Left lung (tissue), 10 donors: ENCODE data around the gene PRPS1. TPM values are rescaled to one million over a fixed set of nuclear protein-coding genes. Genes with fewer than 3 reads are reported as not detected.

Experiments
- ATAC-seq: fragments of 200-7000 bp; cut with Tn5 transposase; one replicate; pipeline ENCODE4 v1.9.1; 2020; ENCODE audit warnings: moderate library complexity
- DNase-seq, 4 donors: peaks; one replicate each; pipeline ENCODE4 v3.0.0-alpha.2; 2013 to 2020
- H3K27ac ChIP-seq, 2 donors: fragments of 200-600 bp; sonication (generic) in 1 of 2; one replicate each; pipeline versions ENCODE4 v1.5.0 to v1.8.0; 2020 to 2021
- H3K27me3 ChIP-seq, 2 donors: fragments of 200-600 bp; sonication (generic) in 1 of 2; one replicate each; pipeline versions ENCODE4 v1.5.0 to v1.8.0; 2020 to 2021
- H3K36me3 ChIP-seq, 2 donors: fragments of 200-600 bp; sonication (generic) in 1 of 2; one replicate each; pipeline versions ENCODE4 v1.5.0 to v1.8.0; 2020 to 2021
- H3K4me1 ChIP-seq, 2 donors: fragments of 200-600 bp; one replicate each; pipeline ENCODE4 v1.8.0; 2021
- H3K4me3 ChIP-seq, 2 donors: fragments of 200-600 bp; sonication (generic) in 1 of 2; one replicate each; pipeline versions ENCODE4 v1.5.0 to v1.8.0; 2020 to 2021; ENCODE audit warnings: mild to moderate bottlenecking in 1 of 2
- H3K9me3 ChIP-seq, 2 donors: fragments of 200-600 bp; sonication (generic) in 1 of 2; one replicate each; pipeline versions ENCODE4 v1.5.0 to v1.8.0; 2020 to 2021
- intact Hi-C, 2 donors: fragments of 100-400 bp; cut with DNase I; formaldehyde crosslinking; loops; one replicate each; pipeline versions ENCODE4 v1.11.2 to v1.14.2; 2022
- polyA plus RNA-seq, 6 donors: library from polyadenylated mRNA; unstranded; fragments of 120-200 nt; gene quantifications; one replicate each; pipeline ENCODE4 v1.2.1, GENCODE V29; 2013; ENCODE audit not compliant: insufficient read length in 6 of 6
- total RNA-seq, 2 donors: library from RNA; stranded (reverse); fragmentation: NEBNext Ultra II Directional; extraction: Animal tissue kit (Norgen Biotek cat#: 25700); gene quantifications; one replicate each; pipeline ENCODE4 v1.2.1, GENCODE V29; 2021
- TF ChIP-seq, protein P1 (sequence below), 2 donors: fragments of 200-600 bp; sonication (generic) in 1 of 2; IDR thresholded peaks; one replicate each; pipeline versions ENCODE4 v1.5.0 to v1.8.0; 2021; ENCODE audit warnings: antibody characterized with exemption in 2 of 2
- donor health status: DM: no; HTN: yes; CAD: no.
- donor health status: DM: no; HTN: no; CAD: no.

Gene PRPS1
- total and polyA plus RNA-seq, 8 donors, result 29.4 to 45.3 (median 42.2) TPM

DNA sequence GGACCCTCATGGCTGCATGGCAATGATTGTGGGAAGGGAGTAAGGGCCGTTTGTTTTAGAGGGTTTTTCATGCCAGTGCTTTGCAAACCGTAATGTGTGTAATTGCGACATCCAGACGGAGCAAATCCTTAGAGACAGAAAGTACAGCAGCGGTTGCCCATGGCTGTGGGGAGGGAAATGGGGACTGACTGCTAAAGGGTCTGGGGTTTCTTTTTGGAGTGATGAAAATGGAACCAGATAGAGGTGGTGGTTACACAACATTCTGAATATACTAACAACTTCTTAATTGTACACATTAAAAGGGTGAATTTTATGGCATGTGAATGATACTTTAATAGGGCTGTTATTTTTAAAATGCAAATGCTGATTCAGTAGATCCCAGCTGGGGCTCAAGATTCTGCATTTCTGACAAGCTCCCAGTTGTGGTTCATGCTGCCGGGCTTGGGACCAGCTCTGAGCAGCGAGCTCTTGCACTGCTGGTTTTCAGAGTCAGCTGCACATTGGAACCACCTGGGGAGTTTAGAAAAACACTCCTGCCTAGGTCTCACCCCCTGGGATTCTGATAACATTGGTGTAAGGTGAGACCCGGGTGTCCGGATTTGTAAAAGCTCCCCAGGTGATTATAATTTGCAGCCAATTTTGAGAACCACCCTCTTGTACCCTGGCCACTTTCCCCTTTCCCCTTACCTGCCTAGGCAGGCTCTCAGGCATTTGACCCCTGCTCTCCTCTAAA is 47.7 kb downstream of the PRPS1 start:
- H3K4me3 ChIP-seq, result peak overlapping the region; percentile 27 to 52
- peak in 2 of 4 donors; percentile 38 to 69 for DNase-seq
- peak overlapping the region; percentile 83 to 99 for H3K27ac ChIP-seq
- peaks cover 30 to 54% of the 10 kb centered on the region in 2 donors for H3K4me1 ChIP-seq
- TF ChIP-seq, protein P1, sequence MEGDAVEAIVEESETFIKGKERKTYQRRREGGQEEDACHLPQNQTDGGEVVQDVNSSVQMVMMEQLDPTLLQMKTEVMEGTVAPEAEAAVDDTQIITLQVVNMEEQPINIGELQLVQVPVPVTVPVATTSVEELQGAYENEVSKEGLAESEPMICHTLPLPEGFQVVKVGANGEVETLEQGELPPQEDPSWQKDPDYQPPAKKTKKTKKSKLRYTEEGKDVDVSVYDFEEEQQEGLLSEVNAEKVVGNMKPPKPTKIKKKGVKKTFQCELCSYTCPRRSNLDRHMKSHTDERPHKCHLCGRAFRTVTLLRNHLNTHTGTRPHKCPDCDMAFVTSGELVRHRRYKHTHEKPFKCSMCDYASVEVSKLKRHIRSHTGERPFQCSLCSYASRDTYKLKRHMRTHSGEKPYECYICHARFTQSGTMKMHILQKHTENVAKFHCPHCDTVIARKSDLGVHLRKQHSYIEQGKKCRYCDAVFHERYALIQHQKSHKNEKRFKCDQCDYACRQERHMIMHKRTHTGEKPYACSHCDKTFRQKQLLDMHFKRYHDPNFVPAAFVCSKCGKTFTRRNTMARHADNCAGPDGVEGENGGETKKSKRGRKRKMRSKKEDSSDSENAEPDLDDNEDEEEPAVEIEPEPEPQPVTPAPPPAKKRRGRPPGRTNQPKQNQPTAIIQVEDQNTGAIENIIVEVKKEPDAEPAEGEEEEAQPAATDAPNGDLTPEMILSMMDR (IDR thresholded peaks at IDR 0.05), result no peak
- peaks cover 0 to 2% of the 10 kb centered on the region in 2 donors for H3K27me3 ChIP-seq
- peak; percentile 18 for ATAC-seq
- intact Hi-C loops, result loop anchor here in 1 of 2 donors (5.0 kb wide), 1 partner anchor 41 kb away; no protein-coding TSS in a partner anchor
- H3K9me3 ChIP-seq, result no peaks in the 10 kb centered on the region
- no peaks in the 10 kb centered on the region for H3K36me3 ChIP-seq

DNA sequence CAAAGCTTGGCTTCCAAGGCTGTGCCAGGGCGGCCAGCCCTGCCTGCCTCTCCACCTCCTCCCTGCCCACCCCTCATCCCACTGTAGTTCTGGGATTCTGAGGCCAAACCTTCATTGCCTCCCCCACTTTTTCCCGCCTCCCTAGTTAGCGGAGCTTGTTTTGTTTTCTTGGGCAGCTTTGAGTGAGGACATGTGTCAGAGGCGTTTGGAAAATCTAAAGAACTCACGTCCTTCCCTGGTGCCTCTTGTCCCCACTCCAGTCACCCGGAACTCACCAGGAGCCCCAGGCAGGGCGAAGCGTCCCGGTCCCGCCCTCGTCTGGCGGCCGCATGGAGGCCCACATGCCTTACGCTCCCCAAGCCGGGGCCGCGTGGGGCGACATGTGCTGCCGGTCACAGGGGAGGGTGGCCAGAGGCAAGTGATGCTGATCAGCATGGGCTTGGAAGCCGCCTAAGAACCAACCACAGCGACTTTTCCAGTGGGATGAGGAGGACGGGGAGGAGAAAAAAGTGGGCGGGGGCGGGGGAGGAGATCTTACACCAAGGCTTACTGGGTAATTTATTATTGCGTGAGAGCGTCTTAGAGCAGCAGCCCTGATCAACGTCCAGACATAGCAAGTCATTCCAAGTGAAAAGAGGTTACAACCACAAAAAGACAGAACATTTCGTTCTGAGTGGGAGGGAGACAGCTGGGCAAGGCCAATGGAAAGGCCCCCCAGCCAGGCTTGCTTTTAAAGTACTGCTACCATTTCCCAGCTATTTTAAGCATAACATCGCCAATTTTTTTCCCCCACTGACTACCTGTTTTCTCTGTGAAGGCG is 48.5 kb downstream of the PRPS1 start:
- no peaks in the 10 kb centered on the region for H3K36me3 ChIP-seq
- peaks cover 30 to 54% of the 10 kb centered on the region in 2 donors for H3K4me1 ChIP-seq
- TF ChIP-seq, protein P1 (IDR thresholded peaks at IDR 0.05), result no peak
- H3K27ac ChIP-seq, result peak overlapping the region; percentile 83 to 99
- peak; percentile 68 to 95 (median 82) for DNase-seq
- no peaks in the 10 kb centered on the region for H3K9me3 ChIP-seq
- peak overlapping the region; percentile 27 to 52 for H3K4me3 ChIP-seq
- ATAC-seq, result peak; percentile 68
- intact Hi-C loops, result loop anchor here in 1 of 2 donors (5.0 kb wide), 1 partner anchor 41 kb away; no protein-coding TSS in a partner anchor
- H3K27me3 ChIP-seq, result peaks cover 0 to 2% of the 10 kb centered on the region in 2 donors

DNA sequence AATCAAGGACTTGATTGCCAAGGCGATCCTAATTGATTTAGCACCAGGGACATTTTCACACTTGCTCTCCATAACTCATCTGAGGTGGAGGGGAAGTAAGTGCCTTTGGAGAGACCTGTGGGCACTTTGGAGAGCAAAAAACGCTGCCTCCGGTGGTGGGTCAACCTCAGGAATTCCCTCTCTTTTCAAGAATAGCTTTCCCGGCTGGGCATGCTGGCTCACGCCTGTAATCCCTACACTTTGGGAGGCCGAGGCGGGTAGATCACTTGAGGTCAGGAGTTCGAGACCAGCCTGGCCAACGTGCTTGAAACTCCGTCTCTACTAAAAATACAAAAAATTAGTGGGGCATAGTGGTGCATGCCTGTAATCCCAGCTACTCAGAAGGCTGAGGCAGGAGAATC is 49.2 kb downstream of the PRPS1 start:
- Histone ChIP-seq H3K27me3 (peaks cover 0 to 2% of the 10 kb centered on the region in 2 donors), H3K4me1 (peaks cover 30 to 56% of the 10 kb centered on the region in 2 donors), H3K36me3 (no peaks in the 10 kb centered on the region), H3K27ac (peak overlapping the region; percentile 83 to 99), H3K4me3 (no peak overlapping the region), H3K9me3 (no peaks in the 10 kb centered on the region)
- TF ChIP-seq, protein P1 (IDR thresholded peaks at IDR 0.05), result no peak
- no peak for ATAC-seq
- intact Hi-C loops, result loop anchor here in 1 of 2 donors (5.0 kb wide), 1 partner anchor 40 kb away; no protein-coding TSS in a partner anchor
- DNase-seq, result no peak

DNA sequence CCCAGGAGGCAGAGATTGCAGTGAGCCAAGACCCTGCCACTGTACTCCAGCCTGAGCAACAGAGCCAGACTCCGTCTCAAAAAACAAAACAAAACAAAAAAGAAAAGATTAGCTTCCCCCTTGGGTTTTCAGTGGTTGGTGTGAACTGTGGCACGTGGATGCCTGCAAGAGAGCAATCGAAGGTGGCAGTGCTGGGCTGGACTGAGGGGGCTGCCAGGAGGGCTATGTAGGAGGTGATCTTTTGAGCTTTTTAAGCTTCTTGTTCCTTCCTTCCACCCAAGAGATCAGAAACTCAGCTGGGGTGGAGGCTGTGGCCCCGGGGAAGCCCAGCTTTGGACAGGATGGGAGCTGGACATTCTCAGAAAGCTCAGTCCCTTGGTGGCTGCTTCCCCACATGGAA is 49.6 kb downstream of the PRPS1 start:
- Histone ChIP-seq H3K4me1 (peaks cover 27 to 56% of the 10 kb centered on the region in 2 donors), H3K27me3 (peaks cover 0 to 2% of the 10 kb centered on the region in 2 donors), H3K9me3 (no peaks in the 10 kb centered on the region), H3K27ac (peak overlapping the region; percentile 83 to 99), H3K36me3 (no peaks in the 10 kb centered on the region), H3K4me3 (no peak overlapping the region)
- intact Hi-C loops, result loop anchor here in 1 of 2 donors (5.0 kb wide), 1 partner anchor 39 kb away; no protein-coding TSS in a partner anchor
- no peak for DNase-seq
- TF ChIP-seq, protein P1 (IDR thresholded peaks at IDR 0.05), result no peak
- no peak for ATAC-seq
